GM03348 (cell line): ENCODE measurements around the gene PALLD.

Experiments
- DNase-seq: peaks from one replicate; pipeline ENCODE4 v3.0.0; 2012; ENCODE audit warnings: low spot score

Gene PALLD

GRCh38 chr4:168622600-168622999, 125.7 kb downstream of the PALLD start:
- DNase-seq = no peak

- no peak for DNase-seq
These were observed 126.2 kb downstream of the PALLD start for GRCh38 chr4:168623011-168623410.

GRCh38 chr4:168623484-168623883, 126.6 kb downstream of the PALLD start:
- DNase-seq = no peak

- DNase-seq = no peak
These were observed 131.4 kb downstream of the PALLD start for GRCh38 chr4:168628251-168628650.

- no peak for DNase-seq
These were observed 132.7 kb downstream of the PALLD start for GRCh38 chr4:168629566-168629965.

DNA sequence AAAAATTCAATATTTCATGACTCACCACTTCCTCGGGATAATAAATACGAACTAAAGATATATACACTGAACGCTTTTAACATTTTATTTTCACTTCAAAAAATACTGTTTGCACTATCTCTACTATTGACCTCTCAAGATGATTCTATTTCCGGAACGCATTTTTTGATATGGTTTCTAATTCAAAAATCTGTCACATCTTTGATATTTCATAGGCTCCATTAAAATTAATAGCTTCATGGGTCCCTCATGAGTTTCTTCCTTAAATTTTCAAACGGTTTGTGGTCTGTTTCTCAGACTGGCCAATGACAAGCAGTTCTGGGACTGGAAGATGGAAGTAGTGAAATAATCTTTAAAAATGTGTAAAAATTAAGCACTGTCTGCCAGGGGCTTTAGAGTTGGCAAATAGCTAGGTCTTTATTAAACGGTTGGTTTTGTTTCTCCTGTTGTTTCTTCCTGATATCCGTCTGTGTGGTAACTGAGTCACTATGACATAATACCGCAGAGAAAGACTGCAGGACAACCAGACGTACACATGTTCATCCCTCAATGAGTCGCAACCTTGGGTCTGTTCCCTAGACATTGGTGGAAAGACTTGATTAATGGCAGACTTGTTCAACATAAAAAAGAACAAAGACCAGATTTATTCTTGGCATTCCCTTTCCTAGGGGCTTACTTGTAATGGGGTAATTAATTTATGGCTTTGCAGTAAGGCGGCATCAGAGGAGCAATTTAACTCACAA, 133.8 kb downstream of the PALLD start:
- DNase-seq = peak; percentile 66

DNA sequence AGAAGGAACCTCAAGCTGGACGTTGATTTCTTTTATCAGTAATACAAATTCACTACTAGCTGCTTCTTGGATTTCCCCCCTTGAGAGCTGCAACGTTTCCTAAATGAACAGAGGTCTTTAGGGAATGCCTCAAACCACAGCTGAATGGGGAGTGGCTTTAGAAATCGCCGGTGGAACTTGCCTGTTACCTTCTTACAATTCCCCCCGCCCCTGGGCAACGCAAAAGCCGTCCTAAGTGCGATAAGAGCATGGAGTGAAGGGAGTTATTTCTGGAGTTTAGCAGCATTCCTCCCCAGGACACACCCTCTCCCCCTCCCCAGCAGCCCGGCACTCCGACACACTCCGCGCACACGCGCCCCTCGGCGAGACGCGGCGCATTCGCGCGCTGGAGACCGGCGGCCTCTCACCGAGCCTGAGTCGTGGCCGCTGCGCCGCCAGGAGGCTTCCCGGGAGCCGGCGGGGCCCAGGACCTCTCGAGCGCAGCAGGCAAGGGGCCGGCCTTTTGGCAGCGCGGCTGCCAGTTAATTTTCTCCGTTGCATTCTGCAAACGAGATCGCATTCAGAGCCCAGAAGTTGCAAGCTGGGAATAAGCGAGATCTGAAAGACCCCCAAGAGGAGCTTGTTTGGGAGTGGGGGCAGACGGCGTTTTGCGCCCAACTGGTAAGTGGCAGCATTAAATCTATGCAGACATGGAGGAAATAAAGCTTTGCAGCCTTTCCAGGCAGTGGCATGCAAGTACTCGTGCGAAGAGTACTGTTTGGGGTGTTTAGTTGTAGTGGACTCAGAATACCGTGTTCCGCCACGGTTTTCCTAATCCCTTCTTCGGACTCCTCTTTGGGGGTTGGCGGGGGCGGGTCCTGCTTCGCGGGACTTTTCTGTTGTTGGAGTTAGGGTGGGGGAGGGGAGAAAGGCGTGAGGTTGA, 134.7 kb downstream of the PALLD start:
- DNase-seq = peak; percentile 73

- no peak for DNase-seq
These were observed 135.5 kb downstream of the PALLD start for GRCh38 chr4:168632301-168632725.

- no peak for DNase-seq
These were observed 136.2 kb downstream of the PALLD start for GRCh38 chr4:168633064-168633463.

DNA sequence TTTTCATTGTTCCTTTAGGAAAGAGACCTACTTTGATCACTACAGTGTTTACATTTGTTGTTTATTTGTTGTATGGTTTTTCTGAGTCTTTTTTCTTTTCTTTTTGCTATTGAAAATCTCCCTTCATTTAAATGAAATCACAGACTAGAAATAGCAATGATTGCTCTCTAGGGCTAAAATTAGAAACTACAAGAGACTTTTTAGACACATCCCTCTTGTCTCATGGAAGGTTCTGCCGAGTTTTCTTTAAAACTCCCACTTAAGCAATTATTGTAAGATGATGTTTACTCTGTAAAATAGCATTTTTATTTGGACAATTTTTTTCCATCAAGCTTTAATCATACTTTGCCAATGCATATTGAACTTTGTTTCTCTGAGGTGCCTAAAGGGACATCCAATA, 136.6 kb downstream of the PALLD start:
- no peak for DNase-seq

GRCh38 chr4:168634276-168634802, 137.5 kb downstream of the PALLD start:
- DNase-seq = peak; percentile 79

DNA sequence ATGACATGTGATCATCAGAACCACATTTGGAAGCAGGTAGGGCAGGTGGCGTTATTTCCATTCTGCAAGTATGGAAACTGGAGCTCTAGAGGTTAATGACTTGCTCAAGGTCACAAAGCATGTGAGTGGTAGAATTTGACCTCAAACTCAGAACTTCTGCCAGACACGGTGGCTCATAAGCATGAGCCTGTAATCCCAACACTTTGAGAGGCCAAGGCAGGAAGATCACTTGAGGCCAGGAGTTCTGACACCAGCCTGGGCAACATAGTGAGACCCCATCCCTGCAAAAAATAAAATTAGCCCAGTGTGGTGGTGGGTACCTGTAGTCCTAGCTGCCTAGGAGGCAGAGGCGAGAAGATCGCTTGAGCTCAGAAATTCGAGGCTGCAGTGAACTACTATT, 139.2 kb downstream of the PALLD start:
- no peak for DNase-seq

DNA sequence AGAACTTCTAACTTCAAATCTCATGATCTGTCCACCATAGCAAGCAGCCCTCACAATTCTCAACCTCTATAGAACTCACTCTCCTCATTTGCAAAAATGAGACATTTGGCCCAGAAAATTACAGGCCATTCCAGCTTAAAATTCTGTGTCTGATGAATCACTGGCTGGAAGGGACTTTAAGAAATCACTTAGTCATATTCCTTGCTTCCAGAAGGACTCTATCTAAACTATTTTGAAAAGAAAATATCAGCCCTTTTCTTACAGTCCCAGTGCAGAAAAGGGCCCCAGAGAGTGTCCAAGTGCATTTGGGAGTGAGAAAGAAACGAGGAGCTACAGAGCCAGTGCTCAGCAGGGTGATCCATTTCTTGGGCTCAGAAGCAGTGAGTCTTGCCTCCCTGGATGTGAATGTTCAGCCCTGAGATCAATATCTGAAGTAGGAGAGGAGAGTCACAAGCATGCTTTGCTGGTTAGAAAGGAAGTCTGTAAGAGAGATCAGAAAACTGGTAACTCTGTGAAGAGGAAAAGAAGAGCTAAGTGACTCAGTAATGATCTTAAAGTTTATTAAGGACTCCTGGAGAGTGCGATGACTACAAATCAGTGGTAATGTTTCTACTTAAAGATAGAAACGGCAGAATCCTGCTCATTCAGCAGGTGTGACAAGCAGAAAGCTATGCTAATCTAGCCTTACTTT, 139.8 kb downstream of the PALLD start:
- peak; percentile 55 for DNase-seq

- DNase-seq = peak; percentile 54
These were observed 141.3 kb downstream of the PALLD start for GRCh38 chr4:168637872-168638756.

GRCh38 chr4:168639914-168640313, 143.1 kb downstream of the PALLD start:
- DNase-seq = no peak

GRCh38 chr4:168641811-168642140, 144.9 kb downstream of the PALLD start:
- DNase-seq = no peak

DNA sequence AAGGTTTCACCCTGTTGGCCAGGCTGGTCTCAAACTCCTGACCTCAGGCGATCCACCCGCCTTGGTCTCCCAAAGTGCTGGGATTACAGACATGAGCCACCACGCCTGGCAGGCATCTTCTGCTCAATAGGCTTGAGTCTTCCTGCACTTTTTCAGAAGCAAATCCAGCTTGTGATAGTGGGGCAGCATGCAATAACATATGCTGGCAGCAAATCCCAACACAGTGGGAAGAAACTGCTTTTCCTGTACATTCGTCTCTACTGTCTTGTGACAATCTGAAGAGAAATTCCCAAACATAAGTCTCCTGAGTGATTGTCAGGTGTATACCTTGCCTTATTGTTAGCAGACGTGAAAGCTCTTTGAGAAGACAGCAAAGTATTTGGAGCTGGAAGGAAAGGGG, 145.7 kb downstream of the PALLD start:
- no peak for DNase-seq

DNA sequence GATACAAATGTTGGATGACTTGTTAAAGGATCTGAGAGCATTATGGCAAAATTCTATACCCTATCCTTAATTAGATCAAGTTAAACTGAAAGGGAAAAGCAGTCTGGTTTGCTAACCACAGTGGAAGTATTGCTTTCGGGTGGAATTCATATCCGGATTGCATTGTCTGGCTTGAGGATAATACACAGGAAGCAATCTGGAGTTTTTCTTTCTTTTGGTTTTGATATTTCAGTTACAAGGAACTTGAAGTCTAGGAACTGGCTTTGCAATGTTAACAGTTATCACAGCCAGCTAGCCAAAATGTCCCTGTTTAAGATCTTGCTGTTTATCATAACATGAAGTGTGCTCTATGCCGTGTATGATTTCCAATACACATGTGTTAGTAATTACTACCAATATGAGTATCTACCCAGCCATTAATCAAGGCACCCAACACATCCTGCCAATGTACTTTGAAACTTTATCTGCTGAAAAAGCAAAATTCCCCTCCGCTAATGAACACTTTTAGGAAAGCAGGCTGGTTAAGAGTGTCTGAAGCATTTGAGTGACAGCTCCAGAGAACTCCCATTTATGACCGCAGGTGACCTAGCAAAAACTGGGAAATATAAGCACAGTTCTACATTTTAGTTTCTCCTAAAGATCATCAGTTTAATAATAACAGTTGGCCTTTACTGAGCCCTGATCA, 146.4 kb downstream of the PALLD start:
- peak; percentile 51 for DNase-seq

DNA sequence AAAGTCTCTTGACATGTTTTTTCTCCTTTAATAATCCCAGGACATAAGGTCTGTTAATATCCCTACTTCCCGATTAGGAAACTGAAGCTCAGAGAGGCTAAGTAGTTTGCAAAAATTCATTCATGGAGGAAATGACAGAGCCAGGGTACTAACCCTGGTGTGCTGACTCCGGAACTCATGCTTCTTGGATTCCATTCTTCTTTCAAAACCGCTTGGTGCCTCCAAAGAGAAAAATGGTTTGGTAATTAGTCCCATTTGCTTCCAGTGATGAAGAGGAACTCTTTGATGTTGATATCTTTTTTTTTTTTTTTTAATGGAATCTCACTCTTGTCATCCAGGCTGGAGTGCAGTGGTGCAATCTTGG, 146.9 kb downstream of the PALLD start:
- no peak for DNase-seq

GRCh38 chr4:168646001-168646768, 149.3 kb downstream of the PALLD start:
- DNase-seq = no peak
